LoVo (cell line): ENCODE results near the gene WDR5B.

Experiments used
- DNase-seq: peaks from one replicate; pipeline ENCODE4 v3.0.0-alpha.2; 2016; ENCODE audit warnings: low spot score

Gene WDR5B

DNA sequence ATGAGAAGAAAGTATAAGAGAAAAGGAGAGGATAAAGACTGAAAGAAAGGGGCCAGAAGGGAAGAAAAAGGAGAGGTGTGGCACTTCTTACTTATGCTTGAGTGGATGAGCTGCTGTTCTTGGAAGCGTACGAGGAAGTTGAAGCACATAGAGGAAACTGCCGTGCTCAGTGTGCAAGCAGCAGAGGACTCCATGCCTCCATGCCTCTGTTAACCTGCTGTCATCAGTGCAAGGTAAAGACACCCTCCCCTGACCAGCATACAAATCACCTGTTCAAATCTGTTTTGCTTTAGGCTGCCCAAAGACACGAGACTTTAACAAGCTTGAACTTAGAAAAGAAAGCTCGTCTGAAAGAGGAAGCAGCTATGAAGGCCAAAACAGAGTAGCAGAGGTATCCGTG is 6.4 kb downstream of the WDR5B start:
- no peak for DNase-seq

GRCh38 chr3:122407946-122408345 is 7.9 kb downstream of the WDR5B start:
- DNase-seq = no peak

- no peak for DNase-seq
Measured at GRCh38 chr3:122406198-122406597, 9.7 kb downstream of the WDR5B start.

- DNase-seq = no peak
Measured at GRCh38 chr3:122405015-122405414, 10.8 kb downstream of the WDR5B start.

- DNase-seq = no peak
Measured at GRCh38 chr3:122403489-122403888, 12.4 kb downstream of the WDR5B start.

DNA sequence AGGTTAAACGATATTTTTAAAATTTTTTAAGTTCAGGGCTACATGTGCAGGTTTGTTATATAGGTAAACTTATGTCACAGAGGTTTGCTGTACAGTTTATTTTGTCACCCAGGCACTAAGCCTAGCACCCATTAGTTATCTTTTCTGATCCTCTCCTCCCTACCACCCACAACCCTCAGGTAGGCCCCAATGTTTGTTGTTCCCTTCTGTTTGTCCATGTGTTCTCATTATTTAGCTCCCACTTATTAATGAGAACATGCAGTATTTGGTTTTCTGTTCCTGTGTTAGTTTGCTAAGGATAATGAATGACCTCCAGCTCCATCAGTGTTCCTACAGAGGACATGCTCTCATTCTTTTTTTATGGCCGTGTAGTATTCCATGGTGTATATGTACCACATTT is 16.9 kb downstream of the WDR5B start:
- DNase-seq = no peak

DNA sequence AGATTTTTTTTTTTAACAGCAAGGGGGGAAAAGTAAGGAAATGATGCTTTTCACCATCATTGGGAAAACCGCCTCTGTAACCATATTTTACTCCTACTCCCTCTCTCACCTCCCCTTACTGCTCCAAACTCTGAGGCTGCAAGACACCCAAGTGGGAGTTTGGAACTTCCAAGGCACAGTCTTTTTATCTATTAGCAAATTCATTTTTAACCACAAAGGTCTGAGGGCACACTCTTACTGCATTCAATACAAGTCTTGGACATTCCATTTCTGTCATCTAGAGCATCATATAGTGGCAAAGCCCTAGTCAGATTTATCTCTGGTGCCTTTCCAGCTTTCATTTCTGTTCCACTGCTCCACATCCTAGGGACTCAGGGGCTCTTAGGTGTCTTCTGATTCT is 18.7 kb downstream of the WDR5B start:
- no peak for DNase-seq

- DNase-seq = no peak
Measured at GRCh38 chr3:122396511-122396910, 19.4 kb downstream of the WDR5B start.

- DNase-seq = no peak
Measured at GRCh38 chr3:122395582-122395981, 20.3 kb downstream of the WDR5B start.

- no peak for DNase-seq
Measured at GRCh38 chr3:122394173-122394572, 21.7 kb downstream of the WDR5B start.

DNA sequence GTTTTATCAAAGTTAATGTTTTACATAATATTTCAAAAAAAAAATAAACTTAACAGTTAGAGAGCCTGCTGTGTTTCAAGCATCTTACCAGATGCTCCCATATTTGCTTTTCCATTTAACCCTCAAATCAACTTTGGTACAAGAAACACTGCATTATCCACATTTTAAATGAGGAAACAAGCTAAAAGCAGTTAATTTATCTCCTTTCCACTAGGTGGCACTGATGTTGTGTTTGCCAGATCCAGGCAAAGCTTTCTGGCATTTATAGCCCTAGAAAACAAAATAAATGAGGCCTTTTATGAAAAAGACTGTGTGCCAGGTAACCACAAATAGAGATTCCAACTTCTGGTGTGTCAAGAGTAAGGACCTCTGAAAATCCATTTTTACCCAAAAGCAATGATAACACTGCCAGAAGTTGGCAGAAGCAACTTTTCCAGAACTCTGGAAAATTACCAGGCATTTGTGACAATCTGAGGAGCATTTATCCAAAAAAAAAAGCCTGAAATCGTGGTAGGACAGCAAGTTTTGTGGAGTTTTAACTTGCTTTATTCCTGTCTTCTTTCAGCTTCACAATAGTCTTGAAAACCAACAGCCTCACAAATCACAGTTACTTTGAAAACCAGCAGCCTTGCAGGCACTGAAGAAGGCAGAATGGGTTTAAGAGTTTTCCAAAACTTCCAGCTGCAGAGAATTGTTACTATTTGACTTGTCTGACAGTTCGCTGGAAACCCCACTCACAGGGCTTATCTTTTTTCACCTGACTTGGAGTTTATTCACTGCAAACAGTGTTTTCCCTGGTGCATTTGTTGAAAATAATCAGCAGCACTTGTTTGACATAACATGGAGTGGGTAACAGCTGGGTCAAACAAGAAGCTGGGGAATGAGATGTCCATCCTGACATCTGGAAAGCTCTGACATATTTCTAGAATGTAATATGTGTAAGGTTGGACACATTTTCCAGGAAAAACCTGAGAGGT is 22.7 kb downstream of the WDR5B start:
- peak; percentile 67 for DNase-seq

GRCh38 chr3:122391681-122392446 is 24.0 kb downstream of the WDR5B start:
- DNase-seq = no peak

DNA sequence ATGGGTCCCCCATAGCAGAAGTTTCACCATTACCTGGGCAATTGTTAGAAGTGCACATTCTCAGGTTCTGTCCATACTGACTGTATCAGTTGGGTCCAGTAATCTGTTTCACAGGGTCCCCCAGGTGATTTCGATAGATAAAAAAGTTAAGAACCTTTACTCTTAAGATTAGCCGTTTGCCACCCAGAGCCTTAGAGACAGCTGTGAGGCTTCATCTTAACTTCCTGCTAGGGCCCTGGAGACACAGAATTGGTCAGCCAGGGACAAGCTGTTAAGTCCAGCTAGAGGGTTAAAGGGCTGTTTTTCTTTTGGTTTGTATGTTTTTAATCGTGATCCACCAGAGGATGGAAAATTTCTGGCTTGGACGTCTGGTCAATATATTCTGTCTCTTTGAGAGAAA is 25.2 kb downstream of the WDR5B start:
- no peak for DNase-seq

- DNase-seq = no peak
Measured at GRCh38 chr3:122389892-122390291, 26.0 kb downstream of the WDR5B start.

- DNase-seq = no peak
Measured at GRCh38 chr3:122389197-122389596, 26.7 kb downstream of the WDR5B start.

GRCh38 chr3:122387709-122388108 is 28.2 kb downstream of the WDR5B start:
- DNase-seq = no peak

GRCh38 chr3:122383771-122384697 is 31.8 kb downstream of the WDR5B start, which contains the start of gene FAM162A:
Gene FAM162A, plus strand, starts transcription at chr3:122384182. Its CDS starts 84 bp downstream, at chr3:122384266.
- peak; percentile 98 for DNase-seq

DNA sequence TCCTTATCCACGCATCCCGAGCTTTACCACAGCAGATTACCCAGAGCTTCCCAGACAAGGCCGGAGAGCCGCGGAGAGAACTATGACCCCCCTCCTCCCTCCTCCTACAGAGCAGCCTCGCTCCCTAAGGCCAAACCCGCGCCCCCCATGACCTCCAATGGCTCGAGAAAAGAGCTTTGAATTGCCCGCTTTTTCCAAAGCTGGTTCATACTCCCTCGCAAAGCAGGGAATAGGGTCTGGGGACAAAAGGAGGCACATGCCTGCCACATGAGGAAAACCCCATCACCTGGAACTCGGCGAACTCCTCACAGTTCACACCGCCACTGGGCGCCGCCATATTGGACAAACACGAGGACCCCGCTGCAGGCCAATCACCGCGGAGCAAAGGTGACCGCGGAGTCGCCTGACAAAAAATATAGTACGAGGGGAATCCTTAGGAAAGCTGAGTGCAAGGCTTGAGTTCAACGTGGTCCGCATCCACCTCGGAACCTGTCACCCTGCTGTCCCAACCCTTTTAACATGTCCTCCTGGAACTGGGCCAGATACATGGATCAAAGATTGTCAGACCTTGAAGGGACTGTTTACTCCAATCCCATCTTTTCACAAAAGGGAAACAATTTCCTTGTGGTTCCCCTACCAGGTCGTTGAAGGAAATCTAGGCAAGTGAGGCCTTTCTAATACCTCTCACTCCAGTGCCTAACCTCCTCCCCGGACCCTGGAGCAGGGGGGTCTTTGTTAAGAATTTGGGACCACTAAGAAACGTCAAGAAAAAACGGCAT is 32.8 kb downstream of the WDR5B start, which contains the start of gene MIX23:
TSS of gene MIX23 (minus strand) at position 344 of the 779 bp plus-strand sequence. CDS start at position 337, 7 bp downstream.
- DNase-seq = peak; percentile 93

GRCh38 chr3:122377975-122378374 is 37.9 kb downstream of the WDR5B start:
- no peak for DNase-seq

- no peak for DNase-seq
Measured at GRCh38 chr3:122374034-122374433, 41.8 kb downstream of the WDR5B start.

DNA sequence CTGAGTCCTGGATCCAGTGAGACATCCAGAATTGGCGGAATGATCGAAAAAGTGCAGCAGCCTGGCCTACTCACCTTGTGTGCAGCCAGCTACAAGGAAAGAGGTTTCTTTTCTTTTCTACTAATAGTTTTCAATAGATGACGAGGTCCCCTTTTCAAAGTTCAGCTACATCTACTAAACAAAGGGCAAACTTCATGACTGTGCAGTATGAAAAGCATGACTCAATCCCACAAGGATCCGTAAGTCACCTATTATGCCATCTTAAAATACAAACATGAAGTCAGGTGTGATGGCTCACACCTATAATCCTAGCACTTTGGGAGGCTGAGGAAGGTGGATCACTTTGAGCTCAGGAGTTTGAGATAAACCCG is 49.5 kb downstream of the WDR5B start:
- peak; percentile 38 for DNase-seq
